ENCODE results near the gene TLCD3A.

GRCh38 chr17:725746-726145 is 6.7 kb upstream of the TLCD3A start:
- TF ChIP-seq CTCF (IDR thresholded peaks at IDR 0.05; ENCODE audit: poor library complexity) (no peak), EZH2 (IDR thresholded peaks at IDR 0.05; ENCODE audit: borderline replicate concordance) (no peak), EZH2phosphoT487 (IDR thresholded peaks at IDR 0.05; ENCODE audit: low read depth, severe bottlenecking, unreplicated experiment) (no peak)

Measured in hepatocyte (in vitro differentiated cells).